ENCODE results near the gene CACNG5. TPM values are rescaled to one million over a fixed set of nuclear protein-coding genes. Genes with fewer than 3 reads are reported as not detected.

Gene CACNG5
- total and polyA plus RNA-seq, 2 donors (not counting 1 experiment from before 2014, with no cell fraction given), result not detected

DNA sequence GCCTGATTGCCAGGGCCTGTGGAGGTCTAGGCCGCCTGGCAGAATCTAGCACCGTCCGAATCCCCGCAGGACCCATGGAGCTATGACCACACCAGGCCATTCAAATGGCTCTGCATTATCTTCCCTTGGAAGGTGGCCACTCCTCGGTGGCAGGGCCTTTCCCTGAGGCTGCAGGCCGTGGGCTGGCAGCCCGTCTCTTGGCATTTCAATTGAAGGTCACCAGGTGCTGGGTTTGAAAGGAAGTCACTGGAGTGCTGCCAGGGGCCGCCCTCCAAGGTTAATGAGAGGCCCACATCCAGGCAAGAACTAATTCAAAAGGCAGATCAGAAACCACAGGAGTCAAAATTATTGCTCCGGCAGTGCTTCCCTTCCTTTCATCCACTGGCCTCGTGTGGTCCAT, 27.7 kb upstream of the CACNG5 start:
- no peak for DNase-seq (ENCODE audit: low read depth in 2 of 2)
- no peak overlapping the region for H3K4me3 ChIP-seq (replicated peaks in 1 of 4; ENCODE audit: control extremely low read depth in 1 of 4, insufficient read depth in 1 of 4, low read depth in 3 of 4, low read length in 4 of 4)
- no peaks in the 10 kb centered on the region for H3K4me1 ChIP-seq (ENCODE audit: control insufficient read depth, extremely low read depth, insufficient read depth, low read length)
- TF ChIP-seq EZH2 (IDR thresholded peaks at IDR 0.05; ENCODE audit: low read length, missing control alignments), result no peak
- TF ChIP-seq, protein P1, sequence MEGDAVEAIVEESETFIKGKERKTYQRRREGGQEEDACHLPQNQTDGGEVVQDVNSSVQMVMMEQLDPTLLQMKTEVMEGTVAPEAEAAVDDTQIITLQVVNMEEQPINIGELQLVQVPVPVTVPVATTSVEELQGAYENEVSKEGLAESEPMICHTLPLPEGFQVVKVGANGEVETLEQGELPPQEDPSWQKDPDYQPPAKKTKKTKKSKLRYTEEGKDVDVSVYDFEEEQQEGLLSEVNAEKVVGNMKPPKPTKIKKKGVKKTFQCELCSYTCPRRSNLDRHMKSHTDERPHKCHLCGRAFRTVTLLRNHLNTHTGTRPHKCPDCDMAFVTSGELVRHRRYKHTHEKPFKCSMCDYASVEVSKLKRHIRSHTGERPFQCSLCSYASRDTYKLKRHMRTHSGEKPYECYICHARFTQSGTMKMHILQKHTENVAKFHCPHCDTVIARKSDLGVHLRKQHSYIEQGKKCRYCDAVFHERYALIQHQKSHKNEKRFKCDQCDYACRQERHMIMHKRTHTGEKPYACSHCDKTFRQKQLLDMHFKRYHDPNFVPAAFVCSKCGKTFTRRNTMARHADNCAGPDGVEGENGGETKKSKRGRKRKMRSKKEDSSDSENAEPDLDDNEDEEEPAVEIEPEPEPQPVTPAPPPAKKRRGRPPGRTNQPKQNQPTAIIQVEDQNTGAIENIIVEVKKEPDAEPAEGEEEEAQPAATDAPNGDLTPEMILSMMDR (conservative IDR thresholded peaks at IDR 0.05 in 1 of 2, IDR thresholded peaks at IDR 0.05 in 1 of 2; ENCODE audit: low read depth in 1 of 2, low read length in 2 of 2), result no peak
- no peak overlapping the region for H3K4me2 ChIP-seq (ENCODE audit: extremely low read depth, insufficient read depth, low read length)
- H3K9ac ChIP-seq (ENCODE audit: insufficient read depth, low read length), result no peak overlapping the region
- no peaks in the 10 kb centered on the region for H3K9me3 ChIP-seq (ENCODE audit: control insufficient read depth, insufficient read depth, low read depth, low read length)
- peaks cover 2% of the 10 kb centered on the region for H3K36me3 ChIP-seq (ENCODE audit: control insufficient read depth, insufficient read depth, low read length)
- H3K27ac ChIP-seq (ENCODE audit: insufficient read depth, low read length), result no peak overlapping the region
- H4K20me1 ChIP-seq (ENCODE audit: control insufficient read depth, extremely low read depth, insufficient read depth, low read length), result no peaks in the 10 kb centered on the region
- H3K27me3 ChIP-seq (ENCODE audit: control insufficient read depth, insufficient read depth, low read length), result no peaks in the 10 kb centered on the region
- no peak overlapping the region for H2AFZ ChIP-seq (ENCODE audit: low read length)
- H3K79me2 ChIP-seq (ENCODE audit: control insufficient read depth, insufficient read depth, low read length), result no peaks in the 10 kb centered on the region

DNA sequence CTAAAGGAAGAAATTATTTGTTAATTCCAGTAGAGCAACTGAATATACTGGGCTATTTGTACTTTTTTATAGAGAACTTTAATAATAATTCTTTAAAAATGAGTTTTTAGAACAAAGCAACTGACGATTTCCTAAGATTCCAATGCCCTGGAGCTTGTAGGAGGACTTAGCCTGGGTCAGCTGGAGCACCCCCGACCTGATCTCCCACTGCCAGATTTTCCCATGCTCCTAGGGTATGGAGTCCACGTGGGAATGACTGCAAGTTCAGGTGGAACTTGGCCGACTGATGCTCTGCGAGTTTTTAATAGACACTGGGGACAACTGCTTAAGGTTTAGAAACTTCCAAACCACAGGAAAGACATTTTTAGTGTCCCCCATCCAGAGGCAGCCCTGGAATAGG, 25.5 kb upstream of the CACNG5 start:
- Histone ChIP-seq H3K79me2 (ENCODE audit: control insufficient read depth, insufficient read depth, low read length) (no peaks in the 10 kb centered on the region), H3K9ac (ENCODE audit: insufficient read depth, low read length) (no peak overlapping the region), H3K4me3 (replicated peaks in 1 of 4; ENCODE audit: control extremely low read depth in 1 of 4, insufficient read depth in 1 of 4, low read depth in 3 of 4, low read length in 4 of 4) (no peak overlapping the region), H3K27ac (ENCODE audit: insufficient read depth, low read length) (no peak overlapping the region), H3K4me1 (ENCODE audit: control insufficient read depth, extremely low read depth, insufficient read depth, low read length) (no peaks in the 10 kb centered on the region), H3K9me3 (ENCODE audit: control insufficient read depth, insufficient read depth, low read depth, low read length) (no peaks in the 10 kb centered on the region), H3K4me2 (ENCODE audit: extremely low read depth, insufficient read depth, low read length) (no peak overlapping the region), H4K20me1 (ENCODE audit: control insufficient read depth, extremely low read depth, insufficient read depth, low read length) (no peaks in the 10 kb centered on the region), H3K27me3 (ENCODE audit: control insufficient read depth, insufficient read depth, low read length) (no peaks in the 10 kb centered on the region), H3K36me3 (ENCODE audit: control insufficient read depth, insufficient read depth, low read length) (peaks cover 2% of the 10 kb centered on the region), H2AFZ (ENCODE audit: low read length) (no peak overlapping the region)
- TF ChIP-seq, protein P1 (conservative IDR thresholded peaks at IDR 0.05 in 1 of 2, IDR thresholded peaks at IDR 0.05 in 1 of 2; ENCODE audit: low read depth in 1 of 2, low read length in 2 of 2), result no peak
- no peak for TF ChIP-seq EZH2 (IDR thresholded peaks at IDR 0.05; ENCODE audit: low read length, missing control alignments)
- no peak for DNase-seq (ENCODE audit: low read depth in 2 of 2)

DNA sequence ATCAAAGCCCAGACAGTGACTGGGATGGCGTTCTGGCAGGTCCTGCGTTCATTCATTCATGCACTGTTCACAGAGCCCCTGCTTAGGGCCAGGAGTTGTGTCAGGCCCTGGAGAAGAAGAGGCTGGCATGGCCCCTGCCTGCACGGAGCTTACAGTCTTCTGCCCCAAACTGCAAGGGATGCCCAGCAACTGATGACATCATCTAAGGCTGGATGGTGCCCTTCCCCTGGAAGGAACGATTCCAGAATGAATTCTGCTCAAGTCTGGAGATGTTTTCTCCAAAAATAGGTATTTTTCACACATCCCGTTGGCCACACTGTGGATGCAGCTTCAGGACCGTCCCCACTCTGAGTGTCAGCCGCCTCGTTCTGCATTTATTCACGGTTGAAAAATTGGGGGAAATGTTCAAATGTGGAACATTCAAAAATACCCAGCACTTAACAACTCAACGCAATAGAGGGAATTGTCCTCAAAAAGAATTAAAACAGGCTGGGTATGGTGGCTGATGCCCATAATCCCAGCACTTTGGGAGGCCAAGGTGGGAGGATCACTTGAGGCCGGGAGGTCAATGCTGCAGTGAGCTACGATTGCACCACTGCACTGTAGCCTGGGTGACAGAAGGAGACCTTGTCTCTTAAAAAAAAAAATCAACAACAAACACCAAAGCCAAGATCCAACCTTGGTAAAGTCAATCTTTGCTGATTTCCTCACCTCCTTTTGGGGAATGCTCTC, 23.8 kb upstream of the CACNG5 start:
- H3K36me3 ChIP-seq (ENCODE audit: control insufficient read depth, insufficient read depth, low read length), result peaks cover 2% of the 10 kb centered on the region
- DNase-seq (ENCODE audit: low read depth in 2 of 2), result no peak
- H4K20me1 ChIP-seq (ENCODE audit: control insufficient read depth, extremely low read depth, insufficient read depth, low read length), result no peaks in the 10 kb centered on the region
- H3K27me3 ChIP-seq (ENCODE audit: control insufficient read depth, insufficient read depth, low read length), result no peaks in the 10 kb centered on the region
- H3K9me3 ChIP-seq (ENCODE audit: control insufficient read depth, insufficient read depth, low read depth, low read length), result no peaks in the 10 kb centered on the region
- H2AFZ ChIP-seq (ENCODE audit: low read length), result no peak overlapping the region
- H3K4me3 ChIP-seq (replicated peaks in 1 of 4; ENCODE audit: control extremely low read depth in 1 of 4, insufficient read depth in 1 of 4, low read depth in 3 of 4, low read length in 4 of 4), result no peak overlapping the region
- no peak for TF ChIP-seq EZH2 (IDR thresholded peaks at IDR 0.05; ENCODE audit: low read length, missing control alignments)
- TF ChIP-seq, protein P1 (conservative IDR thresholded peaks at IDR 0.05 in 1 of 2, IDR thresholded peaks at IDR 0.05 in 1 of 2; ENCODE audit: low read depth in 1 of 2, low read length in 2 of 2), result no peak
- no peak overlapping the region for H3K9ac ChIP-seq (ENCODE audit: insufficient read depth, low read length)
- H3K4me2 ChIP-seq (ENCODE audit: extremely low read depth, insufficient read depth, low read length), result no peak overlapping the region
- no peak overlapping the region for H3K27ac ChIP-seq (ENCODE audit: insufficient read depth, low read length)
- no peaks in the 10 kb centered on the region for H3K79me2 ChIP-seq (ENCODE audit: control insufficient read depth, insufficient read depth, low read length)
- H3K4me1 ChIP-seq (ENCODE audit: control insufficient read depth, extremely low read depth, insufficient read depth, low read length), result no peaks in the 10 kb centered on the region

Measured in fibroblast of lung (primary cell).